ENCODE measurements around the gene PROCR. TPM values are rescaled to one million over a fixed set of nuclear protein-coding genes. Genes with fewer than 3 reads are reported as not detected.
"Not testable (repeated sequence)": the region's sequence is repeated elsewhere in the genome, so short reads cannot be mapped to it uniquely, and the experiment has no call there.

PROCR gene
- polyA plus RNA-seq, 3 donors: 0.43 to 1.1 (median 0.90) TPM

- H3K4me2 ChIP-seq (replicated peaks; ENCODE audit: extremely low read depth, low read length, poor library complexity, severe bottlenecking): peak overlapping the region; percentile 98
- peaks cover 21 to 25% of the 10 kb centered on the region in 2 donors for H3K36me3 ChIP-seq (replicated peaks in 1 of 2; ENCODE audit: control insufficient read depth in 1 of 2, insufficient read depth in 2 of 2, low read length in 2 of 2)
- Mint-ChIP-seq H3K27me3 (ENCODE audit: low read depth in 3 of 3) (no peaks in the 10 kb centered on the region), H3K4me1 (peaks cover 43% of the 10 kb centered on the region), H3K4me3 (peak overlapping the region; percentile 95 to 96), H3K36me3 (peaks cover 18 to 26% of the 10 kb centered on the region in 2 donors), H3K27ac (peak overlapping the region; percentile 86 to 96 (median 96)), H3K9me3 (no peaks in the 10 kb centered on the region)
- 2% methylated on average over 22 of the region's 23 CpGs for WGBS (ENCODE audit: insufficient coverage)
- intact Hi-C loops (cut with micrococcal nuclease): loop anchor here (2.0 to 10.0 kb wide), 7 partner anchors 54 to 784 kb away; partner anchors contain the start of genes TRPC4AP (in 2 of the 2), ACSS2 (in 1 of the 2), ITCH (in 1 of the 2) and MMP24OS (in 1 of the 2)
- H3K4me3 ChIP-seq (replicated peaks in 1 of 3; ENCODE audit: low read depth in 2 of 3, low read length in 3 of 3): peak overlapping the region; percentile 95 to 96 (median 95)
- peak in 1 of 3 donors; percentile 6 for DNase-seq
- H2AFZ ChIP-seq (ENCODE audit: insufficient read depth, low read depth, low read length, poor library complexity, severe bottlenecking): peak overlapping the region; percentile 92
- H3K9me3 ChIP-seq (replicated peaks in 1 of 2; ENCODE audit: control insufficient read depth in 1 of 2, insufficient read depth in 1 of 2, low read length in 2 of 2): no peaks in the 10 kb centered on the region
- H3K79me2 ChIP-seq (ENCODE audit: insufficient read depth, low read length): peaks cover 39% of the 10 kb centered on the region
- TF ChIP-seq, protein P1, sequence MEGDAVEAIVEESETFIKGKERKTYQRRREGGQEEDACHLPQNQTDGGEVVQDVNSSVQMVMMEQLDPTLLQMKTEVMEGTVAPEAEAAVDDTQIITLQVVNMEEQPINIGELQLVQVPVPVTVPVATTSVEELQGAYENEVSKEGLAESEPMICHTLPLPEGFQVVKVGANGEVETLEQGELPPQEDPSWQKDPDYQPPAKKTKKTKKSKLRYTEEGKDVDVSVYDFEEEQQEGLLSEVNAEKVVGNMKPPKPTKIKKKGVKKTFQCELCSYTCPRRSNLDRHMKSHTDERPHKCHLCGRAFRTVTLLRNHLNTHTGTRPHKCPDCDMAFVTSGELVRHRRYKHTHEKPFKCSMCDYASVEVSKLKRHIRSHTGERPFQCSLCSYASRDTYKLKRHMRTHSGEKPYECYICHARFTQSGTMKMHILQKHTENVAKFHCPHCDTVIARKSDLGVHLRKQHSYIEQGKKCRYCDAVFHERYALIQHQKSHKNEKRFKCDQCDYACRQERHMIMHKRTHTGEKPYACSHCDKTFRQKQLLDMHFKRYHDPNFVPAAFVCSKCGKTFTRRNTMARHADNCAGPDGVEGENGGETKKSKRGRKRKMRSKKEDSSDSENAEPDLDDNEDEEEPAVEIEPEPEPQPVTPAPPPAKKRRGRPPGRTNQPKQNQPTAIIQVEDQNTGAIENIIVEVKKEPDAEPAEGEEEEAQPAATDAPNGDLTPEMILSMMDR (IDR thresholded peaks at IDR 0.05): peak; percentile 8
- peak overlapping the region; percentile 68 to 88 for H3K27ac ChIP-seq (ENCODE audit: low read depth in 1 of 2, low read length in 2 of 2)
- H3K4me1 ChIP-seq (ENCODE audit: control insufficient read depth in 1 of 2, insufficient read depth in 2 of 2, low read length in 2 of 2): peaks cover 41 to 46% of the 10 kb centered on the region in 2 donors
- peak overlapping the region; percentile 79 for H3K9ac ChIP-seq (ENCODE audit: insufficient read depth, low read length, poor library complexity, severe bottlenecking)
- peaks cover 35% of the 10 kb centered on the region for H4K20me1 ChIP-seq (ENCODE audit: insufficient read depth, low read length)
- no peaks in the 10 kb centered on the region for H3K27me3 ChIP-seq (ENCODE audit: control insufficient read depth in 2 of 2, insufficient read depth in 2 of 2, low read length in 2 of 2)
Measured at GRCh38 chr20:35146299-35146919, 25.5 kb upstream of the PROCR start.

GRCh38 chr20:35146920-35147574 lies 24.8 kb upstream of the PROCR start, which contains the start of gene EDEM2:
Gene EDEM2 (minus strand): TSS chr20:35147336. CDS start chr20:35147258, 78 bp downstream.
- intact Hi-C loops (cut with micrococcal nuclease): loop anchor here (2.0 to 10.0 kb wide), 7 partner anchors 54 to 785 kb away; partner anchors contain the start of genes TRPC4AP (in 2 of the 2), ACSS2 (in 1 of the 2), ITCH (in 1 of the 2) and MMP24OS (in 1 of the 2)
- peak within 1 kb of the TSS; percentile 68 to 88 for H3K27ac ChIP-seq (ENCODE audit: low read depth in 1 of 2, low read length in 2 of 2)
- H3K27me3 Mint-ChIP-seq (ENCODE audit: low read depth in 3 of 3): no peaks in the 10 kb centered on the region
- H3K9me3 Mint-ChIP-seq: no peaks in the 10 kb centered on the region
- H3K4me3 ChIP-seq (replicated peaks in 1 of 3; ENCODE audit: low read depth in 2 of 3, low read length in 3 of 3): peak within 1 kb of the TSS; percentile 95 to 96 (median 95)
- peaks cover 34% of the 10 kb centered on the region for H4K20me1 ChIP-seq (ENCODE audit: insufficient read depth, low read length)
- under 1% methylated on average over 34 of the region's 42 CpGs for WGBS (ENCODE audit: insufficient coverage)
- H3K27ac Mint-ChIP-seq: peak within 1 kb of the TSS; percentile 86 to 96 (median 96)
- no peaks in the 10 kb centered on the region for H3K27me3 ChIP-seq (ENCODE audit: control insufficient read depth in 2 of 2, insufficient read depth in 2 of 2, low read length in 2 of 2)
- H3K79me2 ChIP-seq (ENCODE audit: insufficient read depth, low read length): peaks cover 37% of the 10 kb centered on the region
- H3K9me3 ChIP-seq (replicated peaks in 1 of 2; ENCODE audit: control insufficient read depth in 1 of 2, insufficient read depth in 1 of 2, low read length in 2 of 2): no peaks in the 10 kb centered on the region
- H2AFZ ChIP-seq (ENCODE audit: insufficient read depth, low read depth, low read length, poor library complexity, severe bottlenecking): peak within 1 kb of the TSS; percentile 92
- peak within 1 kb of the TSS; percentile 98 for H3K4me2 ChIP-seq (replicated peaks; ENCODE audit: extremely low read depth, low read length, poor library complexity, severe bottlenecking)
- H3K36me3 Mint-ChIP-seq: peaks cover 13 to 20% of the 10 kb centered on the region in 2 donors
- peaks cover 15 to 18% of the 10 kb centered on the region in 2 donors for H3K36me3 ChIP-seq (replicated peaks in 1 of 2; ENCODE audit: control insufficient read depth in 1 of 2, insufficient read depth in 2 of 2, low read length in 2 of 2)
- peak within 1 kb of the TSS; percentile 95 to 96 for H3K4me3 Mint-ChIP-seq
- H3K4me1 ChIP-seq (ENCODE audit: control insufficient read depth in 1 of 2, insufficient read depth in 2 of 2, low read length in 2 of 2): peaks cover 41 to 46% of the 10 kb centered on the region in 2 donors
- DNase-seq: peak; percentile 91 to 92 (median 92)
- peaks cover 43% of the 10 kb centered on the region for H3K4me1 Mint-ChIP-seq
- H3K9ac ChIP-seq (ENCODE audit: insufficient read depth, low read length, poor library complexity, severe bottlenecking): peak within 1 kb of the TSS; percentile 79
- TF ChIP-seq, protein P1 (IDR thresholded peaks at IDR 0.05): no peak

DNA sequence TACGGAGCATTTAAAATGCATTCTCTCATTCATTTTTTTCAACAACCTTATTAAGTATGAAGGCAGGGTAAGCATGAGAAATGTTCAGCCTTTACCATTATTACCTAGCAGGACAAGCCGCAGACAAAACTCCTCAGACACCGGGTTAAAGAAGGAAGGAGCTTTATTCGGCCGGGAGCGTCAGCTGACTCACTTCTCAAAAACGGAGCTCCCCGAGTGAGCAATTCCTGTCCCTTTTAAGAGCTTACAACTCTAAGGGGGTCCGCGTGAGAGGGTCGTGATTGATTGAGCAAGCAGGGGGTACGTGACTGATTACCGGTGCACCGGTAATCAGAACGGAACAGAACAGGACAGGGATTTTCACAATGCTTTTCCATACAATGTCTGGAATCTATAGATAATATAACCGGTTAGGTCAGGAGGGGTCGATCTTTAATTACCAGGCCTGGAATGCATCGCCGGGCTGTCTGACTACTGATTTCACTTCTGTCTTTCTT lies 24.2 kb upstream of the PROCR start:
- Histone ChIP-seq H2AFZ (ENCODE audit: insufficient read depth, low read depth, low read length, poor library complexity, severe bottlenecking) (peak overlapping the region; percentile 92), H3K36me3 (replicated peaks in 1 of 2; ENCODE audit: control insufficient read depth in 1 of 2, insufficient read depth in 2 of 2, low read length in 2 of 2) (peaks cover 9 to 13% of the 10 kb centered on the region in 2 donors), H3K4me2 (replicated peaks; ENCODE audit: extremely low read depth, low read length, poor library complexity, severe bottlenecking) (peak overlapping the region; percentile 98), H3K79me2 (ENCODE audit: insufficient read depth, low read length) (peaks cover 34% of the 10 kb centered on the region), H3K4me1 (ENCODE audit: control insufficient read depth in 1 of 2, insufficient read depth in 2 of 2, low read length in 2 of 2) (peaks cover 41 to 46% of the 10 kb centered on the region in 2 donors), H3K27ac (ENCODE audit: low read depth in 1 of 2, low read length in 2 of 2) (peak overlapping the region; percentile 68 to 88), H3K9ac (ENCODE audit: insufficient read depth, low read length, poor library complexity, severe bottlenecking) (peak overlapping the region; percentile 79), H3K4me3 (replicated peaks in 1 of 3; ENCODE audit: low read depth in 2 of 3, low read length in 3 of 3) (peak overlapping the region; percentile 95 to 96 (median 95)), H4K20me1 (ENCODE audit: insufficient read depth, low read length) (peaks cover 31% of the 10 kb centered on the region)
- peak overlapping the region; percentile 95 to 96 for H3K4me3 Mint-ChIP-seq
- 0% methylated on average over 2 of the region's 19 CpGs for WGBS (ENCODE audit: insufficient coverage)
- H3K9me3 Mint-ChIP-seq; H3K27me3 Mint-ChIP-seq (ENCODE audit: low read depth in 3 of 3); H3K9me3 ChIP-seq (replicated peaks in 1 of 2; ENCODE audit: control insufficient read depth in 1 of 2, insufficient read depth in 1 of 2, low read length in 2 of 2); H3K27me3 ChIP-seq (ENCODE audit: control insufficient read depth in 2 of 2, insufficient read depth in 2 of 2, low read length in 2 of 2): not testable (repeated sequence)
- H3K4me1 Mint-ChIP-seq: peaks cover 43% of the 10 kb centered on the region
- DNase-seq: peak; percentile 27 to 73 (median 64)
- intact Hi-C loops (cut with micrococcal nuclease): loop anchor here (2.0 to 10.0 kb wide), 7 partner anchors 55 to 785 kb away; partner anchors contain the start of genes TRPC4AP (in 2 of the 2), ACSS2 (in 1 of the 2), ITCH (in 1 of the 2) and MMP24OS (in 1 of the 2)
- peaks cover 9 to 14% of the 10 kb centered on the region in 2 donors for H3K36me3 Mint-ChIP-seq
- peak overlapping the region; percentile 86 to 96 (median 96) for H3K27ac Mint-ChIP-seq

All from CD14-positive monocyte (primary cell).